GM18520 (cell line): ENCODE measurements around the gene C1QTNF12.
"Not testable (repeated sequence)": the region's sequence is repeated elsewhere in the genome, so short reads cannot be mapped to it uniquely, and the experiment has no call there.

Experiments
- ATAC-seq: cut with Tn5 transposase; IDR thresholded peaks from one replicate; pipeline ENCODE4 v1.9.1; 2021; ENCODE audit not compliant: unreplicated experiment

C1QTNF12 gene

DNA sequence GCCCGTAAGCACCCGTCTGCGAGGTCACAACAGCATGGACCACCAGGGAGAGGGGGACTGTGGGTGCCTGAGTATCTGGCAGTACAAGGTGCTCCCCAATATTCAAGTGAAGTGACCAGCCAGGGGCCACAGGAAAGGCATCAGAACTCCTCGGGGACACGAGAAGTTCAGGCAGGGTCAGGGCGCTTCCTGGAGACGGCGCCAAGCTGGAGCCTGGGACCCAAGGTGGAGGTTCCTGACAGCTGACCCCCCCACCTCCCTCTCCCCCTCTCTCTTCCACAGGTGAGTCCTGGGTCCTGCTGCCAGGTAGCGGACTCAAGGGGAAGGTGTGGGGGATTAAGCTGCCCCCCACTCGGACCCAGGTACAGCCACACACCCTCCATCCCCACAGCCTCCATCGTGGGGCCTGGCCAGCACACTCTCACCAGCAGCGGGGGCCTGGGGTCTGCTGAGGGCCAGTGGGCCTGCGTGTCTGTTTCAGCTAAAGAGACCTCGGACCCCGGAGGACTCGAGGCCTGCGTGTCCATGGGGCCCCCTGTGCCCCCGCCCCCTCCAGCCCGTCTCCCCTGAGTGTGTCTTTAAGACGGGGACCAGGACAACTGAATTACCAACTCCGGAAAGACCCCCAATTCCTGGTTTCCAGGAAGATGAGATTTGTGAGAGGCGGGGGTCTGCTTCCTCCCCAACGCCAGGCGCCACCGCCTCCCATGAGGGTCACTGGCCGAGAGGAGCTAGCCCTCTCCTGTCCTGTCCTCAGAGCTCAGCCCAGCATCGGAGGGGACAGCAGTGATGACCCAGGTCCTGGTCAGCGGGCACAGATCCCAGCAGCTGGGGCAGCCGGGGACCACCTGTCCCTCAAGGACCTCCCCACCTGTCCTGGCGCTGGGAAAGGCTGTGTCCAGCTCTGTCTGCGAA lies 46.3 kb downstream of the C1QTNF12 start:
- ATAC-seq: no peak

DNA sequence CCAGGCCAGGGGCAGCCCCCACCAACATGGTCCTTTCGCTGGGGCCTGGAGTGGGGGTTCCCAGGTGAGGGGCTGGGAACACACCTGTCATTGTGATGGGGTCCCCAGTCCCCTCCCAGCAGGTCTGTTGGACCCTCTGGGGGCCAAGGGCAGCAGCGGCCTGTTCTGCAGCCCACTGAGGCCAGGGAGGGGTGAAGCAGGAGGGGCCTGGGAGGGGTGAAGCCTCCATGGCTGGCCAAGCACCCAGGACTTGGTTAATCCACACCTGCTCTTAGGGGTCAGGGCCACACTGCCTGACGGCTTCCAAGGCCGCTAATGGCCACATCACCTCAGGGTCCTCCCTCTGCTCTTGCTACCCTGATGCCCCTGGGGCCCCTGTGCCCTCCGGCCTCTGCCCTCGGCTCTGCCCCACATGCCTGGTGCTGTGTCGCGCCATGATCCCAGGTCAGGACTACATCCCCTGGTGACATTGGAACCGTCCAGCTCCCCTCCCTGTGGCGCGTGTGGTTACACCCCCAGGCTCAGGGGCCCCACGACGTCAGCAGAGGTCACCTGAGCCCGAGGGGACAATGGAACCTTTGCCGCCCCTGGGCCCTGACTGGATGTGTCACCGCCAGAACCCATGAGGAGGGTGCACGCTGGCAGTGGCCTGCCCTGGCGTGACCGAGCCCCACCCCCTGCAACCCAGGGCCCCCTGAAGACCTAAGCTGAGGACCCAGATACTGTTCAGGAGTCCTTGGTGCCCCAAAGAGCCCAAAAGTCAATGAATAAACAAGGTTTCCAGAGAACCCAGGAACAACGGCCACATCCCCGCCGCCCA lies 47.2 kb downstream of the C1QTNF12 start:
- ATAC-seq: no peak

DNA sequence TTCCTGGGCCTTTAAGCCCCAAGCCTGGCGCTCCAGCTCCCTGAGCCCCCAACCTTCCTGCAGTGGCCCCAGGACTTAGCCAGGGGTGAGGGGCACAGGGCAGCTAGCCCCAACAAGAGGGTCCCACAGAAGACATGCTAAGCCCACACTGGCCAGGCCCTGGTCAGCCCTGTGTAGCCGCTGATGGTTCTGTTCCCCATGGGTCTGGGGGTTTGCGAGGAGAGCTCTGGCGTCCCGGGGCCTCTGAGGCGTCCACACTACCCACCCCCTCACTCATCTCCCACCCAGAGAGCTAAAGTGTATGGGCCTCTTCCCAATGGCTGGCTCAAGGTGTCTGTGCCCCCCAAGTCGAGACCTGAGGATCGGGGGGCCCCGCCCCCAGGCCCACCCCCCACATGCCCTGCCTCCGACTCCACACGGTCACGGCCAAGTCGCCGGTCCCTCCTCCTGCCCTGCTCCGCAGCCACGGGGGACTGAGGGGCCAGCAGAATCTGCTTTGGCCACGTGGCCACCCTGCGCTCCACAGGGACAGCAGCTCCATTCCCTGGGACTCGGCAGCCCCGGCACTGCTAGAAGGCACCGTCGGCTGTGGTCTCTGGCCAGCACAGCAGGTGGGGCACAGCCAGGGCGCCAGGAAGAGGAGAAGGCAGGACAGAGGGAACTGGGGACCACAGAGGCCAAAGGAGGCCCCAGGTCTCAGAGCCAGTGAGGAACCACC lies 47.9 kb downstream of the C1QTNF12 start:
- ATAC-seq: no peak

- no peak for ATAC-seq
Measured at GRCh38 chr1:1197551-1198422, 48.7 kb downstream of the C1QTNF12 start.

- ATAC-seq: no peak
Measured at GRCh38 chr1:1197188-1197500, 49.4 kb downstream of the C1QTNF12 start.

- no peak for ATAC-seq
Measured at GRCh38 chr1:1196431-1197187, 49.9 kb downstream of the C1QTNF12 start.

GRCh38 chr1:1195726-1196125 lies 50.8 kb downstream of the C1QTNF12 start:
- ATAC-seq: not testable (repeated sequence)

GRCh38 chr1:1194723-1195122 lies 51.8 kb downstream of the C1QTNF12 start:
- no peak for ATAC-seq
